Lower lobe of right lung (tissue), 2 donors: ENCODE measurements around the gene HNF1A. TPM values are rescaled to one million over a fixed set of nuclear protein-coding genes. Genes with fewer than 3 reads are reported as not detected.
A peak's percentile ranks its signal among the peaks of the same experiment; 100 is the strongest.
"Not testable (repeated sequence)": the region's sequence is repeated elsewhere in the genome, so short reads cannot be mapped to it uniquely, and the experiment has no call there.

ENCODE experiments used
- ATAC-seq, 2 donors: fragments of 200-7000 bp; cut with Tn5 transposase; one replicate each; pipeline ENCODE4 v1.9.1; 2020 to 2022; ENCODE audit warnings: mild to moderate bottlenecking in 2 of 2, moderate library complexity in 2 of 2
- DNase-seq: peaks from one replicate; pipeline ENCODE4 v3.0.0-alpha.2; 2020
- H3K27ac ChIP-seq: fragments of 200-600 bp; one replicate; pipeline ENCODE4 v1.8.0; 2022
- H3K27me3 ChIP-seq: fragments of 200-600 bp; one replicate; pipeline ENCODE4 v1.8.0; 2022; ENCODE audit warnings: low read depth
- H3K36me3 ChIP-seq: fragments of 200-600 bp; one replicate; pipeline ENCODE4 v1.8.0; 2022; ENCODE audit warnings: mild to moderate bottlenecking
- H3K4me1 ChIP-seq: fragments of 200-600 bp; one replicate; pipeline ENCODE4 v1.8.0; 2022
- H3K4me3 ChIP-seq: fragments of 200-600 bp; one replicate; pipeline ENCODE4 v1.8.0; 2022; ENCODE audit warnings: mild to moderate bottlenecking
- H3K9me3 ChIP-seq: fragments of 200-600 bp; one replicate; pipeline ENCODE4 v1.8.0; 2022
- intact Hi-C: fragments of 100-400 bp; cut with DNase I; formaldehyde crosslinking; loops from one replicate; pipeline ENCODE4 v1.11.0; 2022
- total RNA-seq: library from RNA; stranded (reverse); fragmentation: NEBNext Ultra II Directional; extraction: Animal tissue kit (Norgen Biotek cat#: 25700); gene quantifications from one replicate; pipeline ENCODE4 v1.2.1, GENCODE V29; 2021
- TF ChIP-seq, protein P1 (sequence below): fragments of 200-600 bp; IDR thresholded peaks from one replicate; pipeline ENCODE4 v1.8.0; 2022; ENCODE audit warnings: antibody characterized with exemption, mild to moderate bottlenecking
- donor health status: DM: no; HTN: yes; CAD: no; lungs with severe emphysema.

Gene HNF1A
- total RNA-seq, 1 donor from 2014 or later = 0.24 TPM

DNA sequence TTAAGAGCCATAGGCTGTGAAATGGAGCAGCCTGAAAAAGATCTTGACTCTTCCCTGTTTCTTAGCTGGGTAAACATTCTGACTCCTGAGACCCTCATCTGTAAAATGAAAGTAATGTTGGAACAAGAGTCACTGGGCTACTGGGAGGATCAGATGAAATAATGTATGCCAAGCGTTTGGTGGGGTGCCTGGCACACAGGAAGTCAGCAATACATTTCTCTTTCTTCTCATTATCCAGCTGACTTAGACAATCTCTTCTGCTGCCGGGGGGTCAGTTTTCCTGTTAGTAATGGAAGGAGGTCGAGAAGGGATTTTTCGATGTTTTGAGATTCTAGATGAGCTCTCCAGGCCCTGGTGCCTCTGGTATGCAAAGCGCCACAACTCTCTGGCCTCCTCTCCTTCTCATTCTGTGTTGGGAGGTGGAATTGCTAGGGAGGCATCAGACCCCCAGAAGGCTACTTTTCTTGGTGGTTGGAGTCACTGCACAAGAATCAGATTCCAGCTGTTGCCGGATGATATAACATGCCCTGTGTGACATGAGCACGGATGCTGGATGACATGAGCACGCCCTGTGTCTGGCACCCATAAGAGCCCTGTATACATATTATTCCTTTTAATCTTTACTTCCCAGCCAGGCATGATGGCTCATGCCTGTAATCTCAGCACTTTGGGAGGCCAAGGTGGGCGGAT, 56.4 kb downstream of the HNF1A start:
- H3K36me3 ChIP-seq = no peaks in the 10 kb centered on the region
- no peaks in the 10 kb centered on the region for H3K27me3 ChIP-seq
- peaks cover 11% of the 10 kb centered on the region for H3K4me1 ChIP-seq
- TF ChIP-seq, protein P1, sequence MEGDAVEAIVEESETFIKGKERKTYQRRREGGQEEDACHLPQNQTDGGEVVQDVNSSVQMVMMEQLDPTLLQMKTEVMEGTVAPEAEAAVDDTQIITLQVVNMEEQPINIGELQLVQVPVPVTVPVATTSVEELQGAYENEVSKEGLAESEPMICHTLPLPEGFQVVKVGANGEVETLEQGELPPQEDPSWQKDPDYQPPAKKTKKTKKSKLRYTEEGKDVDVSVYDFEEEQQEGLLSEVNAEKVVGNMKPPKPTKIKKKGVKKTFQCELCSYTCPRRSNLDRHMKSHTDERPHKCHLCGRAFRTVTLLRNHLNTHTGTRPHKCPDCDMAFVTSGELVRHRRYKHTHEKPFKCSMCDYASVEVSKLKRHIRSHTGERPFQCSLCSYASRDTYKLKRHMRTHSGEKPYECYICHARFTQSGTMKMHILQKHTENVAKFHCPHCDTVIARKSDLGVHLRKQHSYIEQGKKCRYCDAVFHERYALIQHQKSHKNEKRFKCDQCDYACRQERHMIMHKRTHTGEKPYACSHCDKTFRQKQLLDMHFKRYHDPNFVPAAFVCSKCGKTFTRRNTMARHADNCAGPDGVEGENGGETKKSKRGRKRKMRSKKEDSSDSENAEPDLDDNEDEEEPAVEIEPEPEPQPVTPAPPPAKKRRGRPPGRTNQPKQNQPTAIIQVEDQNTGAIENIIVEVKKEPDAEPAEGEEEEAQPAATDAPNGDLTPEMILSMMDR = no peak
- H3K4me3 ChIP-seq = no peak overlapping the region
- intact Hi-C loops = no loop called here
- H3K9me3 ChIP-seq = no peaks in the 10 kb centered on the region
- peak overlapping the region; percentile 41 for H3K27ac ChIP-seq
- no peak for ATAC-seq
- DNase-seq = peak; percentile 6

DNA sequence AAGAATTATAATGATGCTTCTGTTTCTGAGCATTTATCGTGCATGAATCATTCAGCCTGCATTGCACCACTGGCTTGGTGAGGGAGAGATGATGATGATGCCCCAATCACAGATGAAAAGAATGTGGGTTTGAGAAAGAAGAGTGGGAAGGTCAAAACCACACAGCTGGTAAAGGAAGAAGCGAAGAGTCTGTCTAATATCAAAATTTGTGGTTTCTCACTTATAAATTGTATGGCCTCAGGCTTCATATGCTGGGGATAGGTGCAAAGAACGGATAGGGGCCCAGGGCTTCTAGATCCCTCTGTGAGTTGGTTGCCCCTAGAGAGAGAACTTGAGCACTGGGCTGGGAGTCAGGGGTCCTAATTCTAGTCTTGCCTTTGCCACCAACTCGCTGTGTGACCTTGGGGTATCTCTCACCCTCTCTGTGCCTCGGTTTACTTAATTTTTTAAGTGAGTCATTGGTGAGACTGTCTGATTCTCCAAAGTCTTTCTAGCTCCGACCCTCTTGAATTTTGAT, 58.5 kb downstream of the HNF1A start:
- no peaks in the 10 kb centered on the region for H3K27me3 ChIP-seq
- H3K36me3 ChIP-seq = no peaks in the 10 kb centered on the region
- intact Hi-C loops = no loop called here
- TF ChIP-seq, protein P1 = no peak
- H3K9me3 ChIP-seq = no peaks in the 10 kb centered on the region
- ATAC-seq (no peak), DNase-seq (peak; percentile 8)
- peaks cover 11% of the 10 kb centered on the region for H3K4me1 ChIP-seq
- H3K4me3 ChIP-seq = peak overlapping the region; percentile 62
- peak overlapping the region; percentile 0 for H3K27ac ChIP-seq

DNA sequence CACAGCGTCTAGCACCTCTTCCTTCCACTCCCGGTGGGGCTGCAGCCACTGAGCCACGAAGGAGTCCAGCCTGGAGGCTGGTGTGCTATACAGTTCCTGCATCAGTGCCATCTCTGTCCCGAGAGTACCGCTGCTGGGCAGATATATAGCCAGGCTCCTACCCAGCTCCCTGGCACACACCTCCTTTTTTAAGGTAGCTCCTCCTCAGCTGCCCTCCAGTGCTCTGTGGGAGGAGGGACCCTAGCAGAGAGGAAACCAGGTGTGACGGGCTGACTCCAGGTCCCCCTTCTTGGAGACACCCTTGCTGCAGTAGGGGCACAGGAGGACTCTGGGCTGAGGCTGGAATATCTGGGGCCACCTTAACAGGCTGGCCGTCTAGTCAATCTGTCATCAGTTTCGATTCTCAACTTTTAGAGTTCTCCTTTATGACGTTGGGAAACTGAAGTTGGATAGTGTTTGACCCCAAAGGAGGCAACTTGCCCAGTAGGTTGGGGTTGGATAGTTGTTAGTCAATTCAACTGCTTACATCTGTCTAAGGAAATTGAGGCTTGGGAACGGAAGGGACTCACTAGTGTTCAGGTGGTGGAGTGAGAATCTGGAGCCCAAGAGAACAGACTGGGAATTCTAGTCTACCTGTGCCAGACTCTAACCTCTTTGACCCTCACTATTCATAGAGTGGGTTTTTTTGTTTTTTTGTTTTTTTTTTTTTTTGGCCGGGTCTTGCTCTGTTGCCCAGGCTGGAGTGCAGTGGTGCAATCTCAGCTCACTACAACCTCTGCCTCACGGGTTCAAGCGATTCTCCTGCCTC, 60.7 kb downstream of the HNF1A start, which contains the start of gene OASL:
Gene OASL, minus strand, starts transcription at position 386 of the 808 bp plus-strand sequence. Its CDS starts 275 bp downstream, at position 111.
- TF ChIP-seq, protein P1 = no peak

DNA sequence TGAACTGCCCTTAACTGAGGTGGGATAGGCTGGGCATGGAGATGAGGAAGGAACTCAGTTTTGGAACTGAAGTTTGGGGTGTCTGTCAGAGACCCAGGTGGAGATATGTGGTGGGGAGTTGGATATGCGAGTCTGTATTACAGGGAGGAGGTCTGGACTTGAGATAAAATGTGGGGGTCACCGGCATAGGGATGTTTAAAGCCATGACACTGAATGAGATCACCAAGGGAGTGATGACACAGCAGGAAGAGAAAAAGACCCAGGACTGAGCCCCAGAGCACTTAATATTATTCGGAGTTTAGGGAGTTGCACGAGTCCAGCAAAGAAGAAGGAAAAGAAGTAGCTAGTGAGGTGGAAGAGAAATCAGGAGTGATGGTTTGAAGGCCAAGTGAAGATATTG, 64.7 kb downstream of the HNF1A start:
- TF ChIP-seq, protein P1 = no peak
- no peaks in the 10 kb centered on the region for H3K27me3 ChIP-seq
- DNase-seq (no peak), ATAC-seq (no peak)
- intact Hi-C loops = no loop called here
- H3K36me3 ChIP-seq = no peaks in the 10 kb centered on the region
- H3K9me3 ChIP-seq = no peaks in the 10 kb centered on the region
- no peak overlapping the region for H3K4me3 ChIP-seq
- no peaks in the 10 kb centered on the region for H3K4me1 ChIP-seq
- no peak overlapping the region for H3K27ac ChIP-seq

More for the DNA sequence above, 60.7 kb downstream of the HNF1A start, which contains the start of gene OASL:
- H3K27ac ChIP-seq = peak within 1 kb of the TSS; percentile 76
- H3K36me3 ChIP-seq = no peaks in the 10 kb centered on the region
- ATAC-seq (peak; percentile 88 to 89), DNase-seq (peak; percentile 69)
- no peaks in the 10 kb centered on the region for H3K27me3 ChIP-seq
- peak within 1 kb of the TSS; percentile 62 for H3K4me3 ChIP-seq
- H3K4me1 ChIP-seq = peaks cover 11% of the 10 kb centered on the region
- no peaks in the 10 kb centered on the region for H3K9me3 ChIP-seq
- intact Hi-C loops = no loop called here

DNA sequence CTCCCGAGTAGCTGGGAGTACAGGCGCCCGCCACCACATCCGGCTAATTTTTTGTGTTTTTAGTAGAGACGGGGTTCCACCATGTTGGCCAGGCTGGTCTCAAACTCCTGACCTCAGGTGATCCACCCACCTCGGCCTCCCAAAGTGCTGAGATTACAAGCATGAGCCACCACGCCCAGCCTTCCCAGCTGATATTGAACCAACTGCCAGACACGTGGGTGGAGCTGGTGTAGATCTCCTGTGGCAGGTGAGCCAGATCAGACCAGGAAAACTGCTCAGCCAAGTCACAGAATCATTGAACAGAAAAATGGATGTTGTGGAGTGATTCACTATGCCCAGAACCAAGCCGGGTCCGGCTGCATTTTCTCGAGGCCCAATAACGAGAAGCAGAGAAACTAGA, 69.1 kb downstream of the HNF1A start:
- H3K36me3 ChIP-seq, H3K27ac ChIP-seq, H3K4me1 ChIP-seq, intact Hi-C loops, DNase-seq, H3K4me3 ChIP-seq, ATAC-seq, H3K27me3 ChIP-seq, H3K9me3 ChIP-seq: not testable (repeated sequence)
